Measurements from ENCODE around the gene GP1BB.

Gene GP1BB

GRCh38 chr22:19742160-19743066 is 19.1 kb downstream of the GP1BB start:
- no peak for DNase-seq

GRCh38 chr22:19743081-19743480 is 19.7 kb downstream of the GP1BB start:
- no peak for DNase-seq

GRCh38 chr22:19743651-19744050 is 20.3 kb downstream of the GP1BB start:
- no peak for DNase-seq

- DNase-seq, result no peak
These were observed 21.1 kb downstream of the GP1BB start for GRCh38 chr22:19744350-19745006.

GRCh38 chr22:19745155-19746101 is 22.1 kb downstream of the GP1BB start:
- DNase-seq, result no peak

GRCh38 chr22:19746726-19747125 is 23.4 kb downstream of the GP1BB start:
- no peak for DNase-seq

- no peak for DNase-seq
These were observed 24.2 kb downstream of the GP1BB start for GRCh38 chr22:19747551-19747950.

GRCh38 chr22:19748139-19748538 is 24.8 kb downstream of the GP1BB start:
- DNase-seq, result no peak

- no peak for DNase-seq
These were observed 25.8 kb downstream of the GP1BB start for GRCh38 chr22:19748991-19749664.

- DNase-seq, result no peak
These were observed 26.5 kb downstream of the GP1BB start for GRCh38 chr22:19749876-19750275.

GRCh38 chr22:19750507-19751490 is 27.5 kb downstream of the GP1BB start:
- DNase-seq, result no peak

GRCh38 chr22:19751497-19752245 is 28.3 kb downstream of the GP1BB start:
- DNase-seq, result no peak

- DNase-seq, result no peak
These were observed 29.9 kb downstream of the GP1BB start for GRCh38 chr22:19753090-19753842.

GRCh38 chr22:19753996-19754700 is 30.8 kb downstream of the GP1BB start:
- no peak for DNase-seq

GRCh38 chr22:19754701-19755144 is 31.4 kb downstream of the GP1BB start:
- DNase-seq, result no peak

- DNase-seq, result no peak
These were observed 31.9 kb downstream of the GP1BB start for GRCh38 chr22:19755145-19755710.

- no peak for DNase-seq
These were observed 32.5 kb downstream of the GP1BB start for GRCh38 chr22:19755722-19756287.

All from T-helper 1 cell (primary cell).